Stimulated activated CD8-positive, alpha-beta memory T cell treated with anti-CD3 and anti-CD28 coated beads, Interleukin-15, amount 100 ng/mL, for 48 hours (primary cell): ENCODE data around the gene BOD1.

Experiments used
- DNase-seq, 2 donors: peaks; one replicate each; pipeline ENCODE4 v3.0.0-alpha.2; 2020; ENCODE audit warnings: low read depth in 2 of 2

BOD1 gene

GRCh38 chr5:173616577-173617118 lies at the start of gene BOD1:
Gene BOD1, minus strand, starts transcription at chr5:173616650. Its CDS starts 214 bp downstream, at chr5:173616436.
- DNase-seq = peak; percentile 92

GRCh38 chr5:173665326-173665725 lies 48.9 kb upstream of the BOD1 start:
- no peak for DNase-seq

GRCh38 chr5:173664154-173664526 lies 47.7 kb upstream of the BOD1 start:
- no peak for DNase-seq

GRCh38 chr5:173663352-173664153 lies 47.1 kb upstream of the BOD1 start:
- DNase-seq = no peak

- no peak for DNase-seq
These were observed 46.3 kb upstream of the BOD1 start for GRCh38 chr5:173662581-173663351.

- DNase-seq = no peak
These were observed 44.2 kb upstream of the BOD1 start for GRCh38 chr5:173660481-173661280.

GRCh38 chr5:173659423-173659822 lies 43.0 kb upstream of the BOD1 start:
- DNase-seq = no peak

DNA sequence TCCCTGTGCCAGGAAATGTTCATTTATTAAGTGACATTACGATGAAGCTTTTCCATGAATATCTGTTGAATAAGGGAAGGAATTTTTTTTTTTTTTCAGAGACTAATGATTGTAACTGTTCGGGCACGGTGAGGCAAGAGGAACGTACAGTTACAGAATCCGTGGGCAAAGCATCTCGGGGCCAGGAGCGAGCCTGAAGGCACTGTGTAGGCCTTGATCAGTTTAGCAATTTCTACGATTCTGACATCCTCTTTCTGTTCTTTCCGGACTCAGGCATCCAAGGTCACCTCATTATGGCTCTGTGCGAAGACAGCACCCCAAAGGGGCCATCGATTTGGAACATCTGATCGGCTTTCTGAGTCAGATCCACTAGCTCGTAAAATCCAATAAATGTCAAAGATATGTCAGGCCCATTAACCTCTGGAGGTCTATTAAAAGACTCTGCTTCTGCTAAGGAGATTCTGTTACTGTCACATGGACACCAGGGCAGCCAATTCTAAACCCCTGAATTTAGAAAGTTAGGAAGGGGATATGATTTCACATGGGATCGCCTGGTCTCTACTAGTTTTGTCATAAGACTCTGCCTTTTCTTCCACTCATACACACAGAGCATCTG lies 41.4 kb upstream of the BOD1 start:
- no peak for DNase-seq

DNA sequence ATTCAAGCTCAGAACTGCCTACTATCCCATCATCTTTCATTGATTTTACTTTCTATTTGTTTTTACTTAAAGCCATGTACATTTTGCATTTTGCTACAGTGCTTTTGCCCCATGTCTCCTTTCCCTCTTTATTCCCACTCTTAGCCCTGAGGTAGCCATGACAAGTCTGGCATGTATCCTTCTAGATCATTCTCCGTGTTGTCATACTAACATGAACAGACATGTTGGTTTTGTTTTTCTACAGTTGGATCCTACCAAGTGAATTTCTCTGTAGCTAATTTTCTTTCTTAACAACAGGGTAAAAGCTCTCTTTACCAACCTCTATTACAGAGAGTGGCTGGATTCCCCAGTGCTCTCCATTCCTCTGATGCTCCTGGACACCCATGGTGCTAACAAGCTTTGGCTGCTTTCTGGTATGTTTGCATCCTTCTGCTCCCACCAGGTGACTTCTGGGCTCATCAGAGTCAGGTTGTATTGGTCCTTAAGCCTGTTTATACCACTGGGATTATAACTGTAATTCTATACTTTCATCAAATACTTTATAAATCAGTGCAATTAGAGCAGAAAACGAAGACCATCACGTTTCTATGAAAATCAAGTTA lies 38.8 kb upstream of the BOD1 start:
- no peak for DNase-seq

GRCh38 chr5:173653822-173654523 lies 37.5 kb upstream of the BOD1 start:
- DNase-seq = no peak

GRCh38 chr5:173648308-173648866 lies 31.9 kb upstream of the BOD1 start:
- DNase-seq = no peak

DNA sequence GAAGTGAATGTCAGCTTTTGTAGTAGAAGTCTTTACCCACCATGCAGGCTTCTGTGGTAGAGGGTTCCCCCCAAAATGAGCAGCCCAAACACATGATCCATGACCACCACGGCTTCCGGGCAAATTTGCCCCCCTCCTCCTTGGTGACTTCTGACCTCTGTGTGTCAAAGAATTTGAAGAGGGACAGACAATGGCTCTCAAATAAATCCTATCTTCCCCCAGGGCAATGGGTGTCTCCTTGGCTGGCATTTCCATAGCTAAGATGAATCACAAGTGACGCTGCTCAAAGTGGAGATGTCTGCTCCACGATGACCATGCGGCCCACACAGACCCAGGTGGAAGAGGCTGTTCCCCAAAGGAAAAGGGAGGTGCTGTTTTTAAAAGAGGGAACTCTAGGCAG lies 30.2 kb upstream of the BOD1 start:
- no peak for DNase-seq

GRCh38 chr5:173645890-173646574 lies 29.6 kb upstream of the BOD1 start:
- DNase-seq = no peak

GRCh38 chr5:173645437-173645807 lies 29.0 kb upstream of the BOD1 start:
- DNase-seq = no peak

- DNase-seq = no peak
These were observed 28.4 kb upstream of the BOD1 start for GRCh38 chr5:173644673-173645436.

DNA sequence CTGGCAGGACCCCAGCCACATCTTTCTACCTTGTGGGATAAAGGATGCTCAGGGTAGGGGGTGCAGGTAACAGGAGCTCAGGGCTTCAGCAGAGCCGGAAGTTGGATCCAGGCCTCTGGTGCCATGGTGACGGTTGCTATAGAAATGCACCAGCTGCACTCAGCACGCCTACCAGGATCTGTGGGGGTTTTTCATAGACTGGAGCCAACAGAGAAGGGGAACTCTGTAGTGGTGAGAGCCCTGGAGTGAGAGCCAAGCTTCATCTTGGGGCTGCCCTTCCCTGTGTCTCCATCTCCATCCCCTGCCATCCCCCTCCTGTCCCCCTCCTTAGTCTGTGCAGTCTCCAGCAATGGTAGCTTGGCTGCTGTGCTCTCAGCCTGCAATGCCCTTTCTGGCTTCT lies 27.5 kb upstream of the BOD1 start:
- no peak for DNase-seq

- no peak for DNase-seq
These were observed 26.5 kb upstream of the BOD1 start for GRCh38 chr5:173642895-173643481.

- DNase-seq = no peak
These were observed 25.9 kb upstream of the BOD1 start for GRCh38 chr5:173642191-173642816.
